Nephron progenitor cell (in vitro differentiated cells): ENCODE results near the gene C14orf119.

Experiments
- DNase-seq: peaks from one replicate; pipeline ENCODE4 v3.0.0; 2021
- H3K27ac Mint-ChIP-seq: 2 replicates; pipeline ENCODE4 v1.8.0; 2021; ENCODE audit warnings: mild to moderate bottlenecking, moderate library complexity, mixed read lengths
- H3K27me3 Mint-ChIP-seq: 2 replicates; pipeline ENCODE4 v1.8.0; 2021; ENCODE audit warnings: mild to moderate bottlenecking, low read depth, mixed read lengths; ENCODE audit not compliant: poor library complexity
- H3K36me3 Mint-ChIP-seq: 2 replicates; pipeline ENCODE4 v1.8.0; 2021; ENCODE audit warnings: low read depth, mixed read lengths
- H3K4me1 Mint-ChIP-seq: 2 replicates; pipeline ENCODE4 v1.8.0; 2021; ENCODE audit warnings: mixed read lengths
- H3K4me3 Mint-ChIP-seq: 2 replicates; pipeline ENCODE4 v1.8.0; 2021; ENCODE audit warnings: mild to moderate bottlenecking, moderate library complexity, mixed read lengths
- H3K9me3 Mint-ChIP-seq: 2 replicates; pipeline ENCODE4 v1.8.0; 2021; ENCODE audit warnings: mild to moderate bottlenecking, moderate library complexity, mixed read lengths
- CTCF ChIP-seq: fragments of 200-600 bp; sonication (generic); IDR thresholded peaks from 2 replicates; pipeline ENCODE4 v1.5.0; 2021; ENCODE audit warnings: antibody characterized with exemption

Gene C14orf119

DNA sequence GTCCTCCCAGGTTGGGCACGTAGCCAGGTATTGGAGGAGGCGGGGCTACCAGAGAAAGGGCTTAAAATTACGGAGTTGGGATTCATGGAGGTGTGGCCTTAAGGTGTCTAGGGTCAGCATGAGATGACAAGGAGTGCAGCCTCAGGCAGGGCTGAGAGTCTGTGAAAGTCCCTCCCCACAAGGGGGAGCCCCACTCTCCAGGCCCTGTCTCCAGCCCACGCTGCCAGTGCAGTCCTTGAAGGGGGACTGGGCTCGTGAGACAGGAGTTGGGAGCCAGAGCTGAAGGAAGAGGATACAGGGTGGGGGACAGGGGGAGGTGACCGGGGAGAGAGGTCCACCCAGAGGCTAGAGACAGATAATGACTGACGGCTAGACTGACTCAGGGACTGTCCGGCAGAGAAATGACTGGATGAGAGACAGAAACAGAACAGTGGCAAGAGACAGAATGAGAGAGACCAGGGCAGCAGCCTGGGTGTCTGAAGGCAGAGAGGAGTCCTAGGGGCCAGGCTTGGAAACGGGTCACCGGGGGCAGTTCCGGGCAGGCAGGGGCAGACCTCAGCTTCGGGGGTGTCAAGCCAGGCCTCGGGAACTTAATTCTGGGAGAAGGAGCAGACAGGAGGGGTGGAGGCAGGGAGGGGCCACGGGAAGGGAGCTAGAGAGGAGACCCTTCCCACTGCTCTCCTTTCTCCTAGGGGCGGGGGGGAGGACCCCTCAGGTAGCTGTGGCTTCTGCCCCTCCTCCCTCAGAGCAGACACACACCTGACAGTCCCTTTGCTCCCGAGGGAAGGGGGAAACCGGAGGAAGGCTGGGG, 39.0 kb upstream of the C14orf119 start:
- Mint-ChIP-seq H3K36me3 (peaks cover 38% of the 10 kb centered on the region), H3K27ac (peak overlapping the region; percentile 70), H3K27me3 (no peaks in the 10 kb centered on the region), H3K4me1 (peaks cover 75% of the 10 kb centered on the region), H3K4me3 (peak overlapping the region; percentile 96), H3K9me3 (no peaks in the 10 kb centered on the region)
- peak; percentile 69 for TF ChIP-seq CTCF
- peak; percentile 81 for DNase-seq

GRCh38 chr14:23056956-23057756, 38.1 kb upstream of the C14orf119 start, which contains the start of gene CDH24:
Gene CDH24, minus strand, starts transcription at chr14:23057520. Its CDS starts 1,787 bp downstream, at chr14:23055733.
- peak; percentile 86 for DNase-seq
- peaks cover 46% of the 10 kb centered on the region for H3K36me3 Mint-ChIP-seq
- peak within 1 kb of the TSS; percentile 90 for H3K27ac Mint-ChIP-seq
- H3K27me3 Mint-ChIP-seq: no peaks in the 10 kb centered on the region
- H3K4me3 Mint-ChIP-seq: peak within 1 kb of the TSS; percentile 96
- TF ChIP-seq CTCF: no peak
- no peaks in the 10 kb centered on the region for H3K9me3 Mint-ChIP-seq
- H3K4me1 Mint-ChIP-seq: peaks cover 70% of the 10 kb centered on the region

DNA sequence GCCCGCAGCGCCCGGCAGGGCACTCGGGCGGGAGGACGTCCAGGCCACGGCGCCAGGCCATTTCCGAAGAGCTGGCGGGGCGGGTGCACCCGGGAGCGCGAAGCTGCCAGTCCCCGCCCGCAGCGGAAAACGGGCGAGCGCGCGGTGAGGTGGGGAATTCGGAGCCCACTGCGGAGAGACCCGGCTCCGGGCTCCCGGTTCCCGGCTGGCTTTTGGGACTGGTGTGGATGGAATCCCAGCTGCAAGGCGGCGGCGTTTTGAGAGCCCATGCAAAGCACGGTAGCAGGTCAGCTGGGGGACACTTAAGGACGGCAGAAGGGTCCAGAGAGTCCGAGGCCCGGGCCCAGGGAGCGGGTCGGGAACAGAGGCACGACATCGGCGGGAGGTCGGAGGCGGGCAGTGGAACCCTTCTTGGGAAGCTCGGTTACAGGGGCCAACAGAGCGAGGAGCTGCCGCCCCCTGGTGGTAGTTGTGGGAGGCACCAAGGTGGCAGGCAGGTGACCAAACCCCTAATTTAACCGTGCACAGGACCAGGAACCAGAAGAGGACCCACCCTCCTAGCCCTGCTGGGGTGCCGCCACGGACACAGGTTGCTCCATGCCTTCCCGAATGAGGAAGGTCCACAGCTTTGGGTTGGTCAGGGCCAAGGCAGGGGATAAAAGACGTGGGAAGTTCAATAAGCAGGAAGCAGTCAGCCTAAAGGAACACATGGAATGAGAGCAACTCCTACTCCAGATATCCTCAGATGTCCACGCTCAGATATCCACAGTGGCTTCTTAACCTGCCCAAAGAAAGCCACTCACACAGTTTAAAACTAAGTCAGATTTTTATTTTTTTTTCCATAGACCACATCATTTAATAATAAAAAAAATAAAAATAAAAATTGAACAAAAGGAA, 37.3 kb upstream of the C14orf119 start:
- Mint-ChIP-seq H3K4me1 (peaks cover 67% of the 10 kb centered on the region), H3K27me3 (no peaks in the 10 kb centered on the region), H3K27ac (peak overlapping the region; percentile 90), H3K36me3 (peaks cover 47% of the 10 kb centered on the region), H3K4me3 (peak overlapping the region; percentile 86), H3K9me3 (no peaks in the 10 kb centered on the region)
- peak; percentile 95 for DNase-seq
- TF ChIP-seq CTCF: peak; percentile 91

DNA sequence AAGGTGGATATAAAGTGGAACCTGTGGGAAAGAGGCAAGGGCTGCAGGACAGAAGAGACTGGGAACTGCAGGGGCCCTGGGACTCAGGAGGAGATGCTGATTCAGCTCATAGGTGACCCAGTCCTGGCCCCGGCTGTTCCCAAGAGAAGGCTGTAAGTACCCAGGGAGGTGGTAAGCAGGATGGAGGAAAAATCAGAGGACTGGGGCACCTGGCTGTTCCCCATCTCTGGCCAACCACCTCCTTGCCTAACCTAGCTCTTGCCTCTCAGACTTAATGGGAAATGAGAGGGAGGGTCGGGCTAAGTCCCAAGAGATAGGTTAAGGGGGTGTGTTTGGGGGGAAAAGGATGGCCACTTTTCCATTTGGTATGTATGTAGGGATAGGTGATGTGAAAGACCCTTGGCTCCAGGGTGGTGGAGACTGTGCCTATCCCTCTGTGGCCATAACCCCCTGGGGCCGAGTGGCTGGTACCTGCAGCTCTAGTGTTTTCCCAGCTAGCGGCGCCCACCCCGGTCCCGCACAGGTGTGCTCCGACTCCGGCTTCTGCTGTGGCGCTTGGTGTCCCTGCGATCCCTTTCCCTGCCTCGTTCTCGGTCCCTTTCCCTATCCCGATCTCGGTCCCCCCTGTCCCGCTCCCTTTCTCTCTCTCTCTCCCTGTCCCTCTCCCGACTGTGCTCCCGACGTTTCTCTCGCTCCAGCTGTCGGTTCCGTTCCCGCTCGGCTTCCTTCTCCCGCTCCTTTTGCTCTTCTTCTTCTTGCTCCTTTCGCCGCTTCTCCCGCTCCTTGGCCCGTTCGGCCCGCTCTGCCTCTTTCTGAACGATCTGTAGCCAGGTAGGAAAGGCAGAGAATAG, 36.4 kb upstream of the C14orf119 start:
- peaks cover 47% of the 10 kb centered on the region for H3K36me3 Mint-ChIP-seq
- peak overlapping the region; percentile 70 for H3K27ac Mint-ChIP-seq
- peaks cover 64% of the 10 kb centered on the region for H3K4me1 Mint-ChIP-seq
- TF ChIP-seq CTCF: no peak
- H3K9me3 Mint-ChIP-seq: no peaks in the 10 kb centered on the region
- DNase-seq: no peak
- H3K4me3 Mint-ChIP-seq: peak overlapping the region; percentile 86
- no peaks in the 10 kb centered on the region for H3K27me3 Mint-ChIP-seq
